ENCODE measurements around the gene CRTC1. TPM values are rescaled to one million over a fixed set of nuclear protein-coding genes. Genes with fewer than 3 reads are reported as not detected.

The CRTC1 gene
- total and polyA plus RNA-seq, 3 donors from 2014 or later, result 15.6 to 32.1 (median 28.1) TPM

DNA sequence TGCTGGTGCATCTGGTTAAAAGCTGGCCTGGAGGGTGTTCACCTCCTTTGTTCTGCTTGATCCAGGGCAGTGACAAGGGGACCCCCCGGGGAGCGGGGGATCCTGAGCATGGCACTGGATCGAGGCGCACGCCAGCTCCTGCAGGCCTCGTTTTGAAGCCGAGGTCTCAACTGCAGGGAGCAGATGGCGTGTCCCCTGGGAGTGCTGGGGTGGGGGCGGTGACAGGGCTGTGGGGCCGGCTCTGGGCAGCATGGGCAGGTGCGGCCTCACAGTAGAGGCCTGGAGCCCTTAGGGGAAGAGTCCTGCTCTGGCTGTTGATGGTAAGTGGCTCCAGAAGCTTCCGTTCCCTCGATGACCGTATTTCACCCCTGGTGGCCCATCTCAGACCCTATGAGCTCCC, 51.8 kb downstream of the CRTC1 start:
- intact Hi-C loops (cut with DNase I; ENCODE audit: low total_unique reads), result no loop called here
- TF ChIP-seq, protein P1, sequence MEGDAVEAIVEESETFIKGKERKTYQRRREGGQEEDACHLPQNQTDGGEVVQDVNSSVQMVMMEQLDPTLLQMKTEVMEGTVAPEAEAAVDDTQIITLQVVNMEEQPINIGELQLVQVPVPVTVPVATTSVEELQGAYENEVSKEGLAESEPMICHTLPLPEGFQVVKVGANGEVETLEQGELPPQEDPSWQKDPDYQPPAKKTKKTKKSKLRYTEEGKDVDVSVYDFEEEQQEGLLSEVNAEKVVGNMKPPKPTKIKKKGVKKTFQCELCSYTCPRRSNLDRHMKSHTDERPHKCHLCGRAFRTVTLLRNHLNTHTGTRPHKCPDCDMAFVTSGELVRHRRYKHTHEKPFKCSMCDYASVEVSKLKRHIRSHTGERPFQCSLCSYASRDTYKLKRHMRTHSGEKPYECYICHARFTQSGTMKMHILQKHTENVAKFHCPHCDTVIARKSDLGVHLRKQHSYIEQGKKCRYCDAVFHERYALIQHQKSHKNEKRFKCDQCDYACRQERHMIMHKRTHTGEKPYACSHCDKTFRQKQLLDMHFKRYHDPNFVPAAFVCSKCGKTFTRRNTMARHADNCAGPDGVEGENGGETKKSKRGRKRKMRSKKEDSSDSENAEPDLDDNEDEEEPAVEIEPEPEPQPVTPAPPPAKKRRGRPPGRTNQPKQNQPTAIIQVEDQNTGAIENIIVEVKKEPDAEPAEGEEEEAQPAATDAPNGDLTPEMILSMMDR (IDR thresholded peaks at IDR 0.05), result no peak
- TF ChIP-seq POLR2A (IDR thresholded peaks at IDR 0.05), result no peak
- Histone ChIP-seq H3K4me3 (no peak overlapping the region), H3K27me3 (no peaks in the 10 kb centered on the region), H3K4me1 (peaks cover 24% of the 10 kb centered on the region), H3K9me3 (no peaks in the 10 kb centered on the region), H3K27ac (no peak overlapping the region), H3K36me3 (ENCODE audit: low read depth, missing control alignments) (no peaks in the 10 kb centered on the region)
- DNase-seq, result no peak
- WGBS, 2 donors, result 84 to 87% methylated on average over 13 to 14 of the region's 14 CpGs

DNA sequence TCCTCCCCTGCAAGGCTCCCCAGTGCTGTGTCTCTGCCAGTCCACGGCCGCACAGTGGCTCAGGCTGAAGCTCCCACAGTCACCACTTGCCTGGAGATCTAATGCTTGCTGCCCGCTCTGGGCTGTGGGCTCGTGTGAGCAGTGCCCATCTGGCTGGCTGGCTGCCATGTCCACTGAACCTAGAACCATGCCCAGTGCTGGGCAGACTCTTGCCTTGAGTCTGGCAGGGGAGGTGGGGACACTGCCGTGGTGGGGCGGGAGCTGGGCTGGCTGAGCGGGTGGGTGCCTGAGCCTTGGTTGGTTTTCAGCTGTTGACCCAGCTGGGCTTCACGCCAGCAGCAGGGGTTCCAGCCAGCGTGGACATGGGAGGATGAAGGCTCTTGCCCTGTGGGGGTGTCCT, 52.3 kb downstream of the CRTC1 start:
- intact Hi-C loops (cut with DNase I; ENCODE audit: low total_unique reads), result no loop called here
- H3K4me1 ChIP-seq, result peaks cover 24% of the 10 kb centered on the region
- H3K27me3 ChIP-seq, result no peaks in the 10 kb centered on the region
- no peaks in the 10 kb centered on the region for H3K9me3 ChIP-seq
- 77 to 90% methylated on average over 2 to 7 of the region's 9 CpGs for WGBS, 2 donors
- TF ChIP-seq POLR2A (IDR thresholded peaks at IDR 0.05), result no peak
- TF ChIP-seq, protein P1 (IDR thresholded peaks at IDR 0.05), result no peak
- H3K36me3 ChIP-seq (ENCODE audit: low read depth, missing control alignments), result no peaks in the 10 kb centered on the region
- no peak overlapping the region for H3K4me3 ChIP-seq
- DNase-seq, result no peak
- H3K27ac ChIP-seq, result no peak overlapping the region

DNA sequence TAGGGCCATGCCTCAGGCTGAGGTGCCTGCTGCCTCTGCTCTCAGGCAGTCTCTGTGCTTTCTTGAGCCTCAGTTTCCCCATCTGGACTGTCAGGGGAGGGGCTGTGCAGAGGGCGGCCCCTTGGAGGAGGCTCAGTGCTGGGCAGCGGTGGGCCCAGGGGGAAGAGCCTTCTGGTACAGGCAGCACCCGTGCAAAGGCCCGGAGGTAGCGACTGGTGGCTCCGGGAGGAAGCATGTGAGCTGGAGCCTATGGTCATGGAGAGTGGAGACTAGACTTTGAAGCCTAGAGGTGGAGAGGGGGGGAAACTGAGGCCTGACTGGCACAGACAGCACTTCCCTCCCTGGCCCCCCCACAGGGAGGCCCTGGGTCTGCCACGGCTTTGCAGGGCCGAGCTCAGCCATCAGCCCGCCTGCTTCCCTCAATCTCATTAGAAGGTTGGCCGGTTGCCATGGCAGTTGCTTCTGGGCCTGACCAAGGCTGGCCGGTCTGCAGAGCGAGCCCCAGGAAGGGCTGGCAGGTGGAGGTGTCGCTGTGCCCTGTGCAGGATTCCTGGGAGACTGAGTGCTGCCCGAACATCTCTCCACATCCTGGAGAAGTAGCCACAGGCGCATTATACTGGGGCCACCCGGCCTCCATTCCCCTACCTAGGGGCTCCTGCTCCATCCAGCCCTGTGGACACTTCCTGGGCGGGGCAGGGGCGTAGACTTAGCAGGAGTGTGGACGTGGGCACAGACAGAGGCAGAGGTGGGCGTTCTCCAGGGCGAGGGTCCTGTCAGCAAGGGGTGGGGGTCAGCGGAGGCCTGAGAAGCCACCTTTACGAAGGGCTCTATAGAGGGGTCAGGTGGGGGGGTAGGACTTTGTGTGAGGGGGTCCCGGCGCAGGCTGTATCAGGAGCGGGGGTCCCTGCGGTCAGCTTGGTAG, 53.2 kb downstream of the CRTC1 start:
- TF ChIP-seq POLR2A (IDR thresholded peaks at IDR 0.05), result no peak
- TF ChIP-seq, protein P1 (IDR thresholded peaks at IDR 0.05), result no peak
- DNase-seq, result peak; percentile 79
- H3K4me3 ChIP-seq, result no peak overlapping the region
- H3K9me3 ChIP-seq, result no peaks in the 10 kb centered on the region
- intact Hi-C loops (cut with DNase I; ENCODE audit: low total_unique reads), result no loop called here
- H3K27me3 ChIP-seq, result no peaks in the 10 kb centered on the region
- WGBS, 2 donors, result 82 to 92% methylated on average over 21 to 27 of the region's 27 CpGs
- no peak overlapping the region for H3K27ac ChIP-seq
- H3K4me1 ChIP-seq, result peaks cover 32% of the 10 kb centered on the region
- no peaks in the 10 kb centered on the region for H3K36me3 ChIP-seq (ENCODE audit: low read depth, missing control alignments)

DNA sequence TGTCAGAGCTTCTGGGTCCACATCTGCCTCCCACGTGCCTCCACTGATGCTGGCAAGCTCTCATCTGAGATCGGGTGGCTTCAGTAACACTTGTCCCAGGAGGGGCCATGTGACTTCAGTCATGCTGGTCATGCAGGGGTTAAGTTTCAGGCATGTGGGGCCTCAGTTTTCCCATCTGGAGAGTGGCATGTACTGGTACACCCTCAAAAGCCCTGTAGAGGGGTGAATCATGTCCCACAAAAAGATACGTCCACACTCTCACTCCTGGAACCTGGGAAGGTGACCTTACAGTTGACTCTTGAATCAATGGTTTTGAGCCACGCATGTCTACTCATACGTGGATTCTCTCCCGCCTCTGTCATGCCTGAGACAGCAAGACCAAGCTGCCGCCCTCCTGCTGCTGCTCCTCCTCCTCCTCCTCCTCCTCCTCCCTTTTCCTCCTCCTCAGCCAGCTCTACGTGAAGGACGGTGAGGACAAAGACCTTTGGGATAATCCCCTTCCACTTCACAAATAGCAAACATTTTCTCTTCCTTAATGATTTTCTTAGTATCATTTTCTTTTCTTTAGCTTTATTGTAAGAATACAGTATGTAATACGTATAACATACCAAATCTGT, 54.0 kb downstream of the CRTC1 start:
- no peaks in the 10 kb centered on the region for H3K9me3 ChIP-seq
- 72% methylated on average over 8 to 10 of the region's 10 CpGs for WGBS, 2 donors
- peaks cover 40% of the 10 kb centered on the region for H3K4me1 ChIP-seq
- H3K36me3 ChIP-seq (ENCODE audit: low read depth, missing control alignments), result no peaks in the 10 kb centered on the region
- no peaks in the 10 kb centered on the region for H3K27me3 ChIP-seq
- DNase-seq, result peak; percentile 51
- H3K27ac ChIP-seq, result peak overlapping the region in 1 of 2 donors; percentile 41
- H3K4me3 ChIP-seq, result no peak overlapping the region
- intact Hi-C loops (cut with DNase I; ENCODE audit: low total_unique reads), result no loop called here
- TF ChIP-seq, protein P1 (IDR thresholded peaks at IDR 0.05), result no peak
- no peak for TF ChIP-seq POLR2A (IDR thresholded peaks at IDR 0.05)
